HepG2 (cell line): ENCODE data around the gene SFTA2. TPM values are rescaled to one million over a fixed set of nuclear protein-coding genes. Genes with fewer than 3 reads are reported as not detected.

Source experiments
- ATAC-seq: fragments of 200-7000 bp; cut with Tn5 transposase; 3 replicates; pipeline ENCODE4 v1.9.1; 2020; ENCODE audit warnings: mild to moderate bottlenecking, moderate library complexity
- BruUV-seq: library from RNA; stranded (reverse); fragments of 400-500 nt; replicated peaks from 2 replicates; lab custom pipeline; 2021; lab: Mats Ljungman, UMichigan
- CTCF ChIA-PET: fragments of 300-600 bp; formaldehyde crosslinking; extraction: SDS; loops from one replicate; lab custom pipeline; 2021; ENCODE audit warnings: low total read pairs, inconsistent platforms, low intra/inter-chr PET ratio; lab: Yijun Ruan, JAX
- POLR2A ChIA-PET: fragments of 350-600 bp; sonication (Branson Sonifier 250); formaldehyde crosslinking; loops from one replicate; lab custom pipeline; 2020; ENCODE audit warnings: antibody characterized with exemption, inconsistent platforms; lab: Yijun Ruan, JAX
- DNase-seq: peaks from one replicate; pipeline ENCODE4 v3.0.0-alpha.2; 2015; ENCODE audit warnings: low spot score
- FAIRE-seq: peaks from 3 replicates; lab custom pipeline; 2011; peaks lifted over from hg19 to GRCh38; lab: Jason Lieb, UNC
- H2AFZ ChIP-seq: one replicate; pipeline ENCODE4 v1.6.1; 2011; ENCODE audit warnings: low read length, inconsistent platforms
- H3K27ac ChIP-seq: fragments of 300-600 bp; 3 replicates; pipeline ENCODE4 v1.8.0; 2011; ENCODE audit warnings: mixed run types, mild to moderate bottlenecking, mixed read lengths, low read length, inconsistent platforms; ENCODE audit not compliant: insufficient read depth; ENCODE audit errors: extremely low read length
- H3K27me3 ChIP-seq, 2 experiments: fragments of 200-600 bp in 1 of 2; 2 replicates in 1 of 2; 3 replicates in 1 of 2; pipeline versions ENCODE4 v1.6.0 to v1.8.0; 2011; ENCODE audit warnings: low read length in 2 of 2, mild to moderate bottlenecking in 2 of 2, moderate library complexity in 2 of 2, inconsistent platforms in 1 of 2; ENCODE audit not compliant: insufficient read depth in 2 of 2, control insufficient read depth in 1 of 2
- H3K36me3 ChIP-seq, 2 experiments: fragments of 200-600 bp in 1 of 2; replicated peaks in 1 of 2; 2 replicates in 1 of 2; 3 replicates in 1 of 2; pipeline versions ENCODE4 v1.5.1 to v1.8.0; 2011; ENCODE audit warnings: low read length in 2 of 2, inconsistent platforms in 1 of 2; ENCODE audit not compliant: insufficient read depth in 2 of 2, control insufficient read depth in 1 of 2
- H3K4me1 ChIP-seq: 2 replicates; pipeline ENCODE4 v1.5.1; 2012; ENCODE audit warnings: low read length, inconsistent platforms; ENCODE audit not compliant: insufficient read depth
- H3K4me2 ChIP-seq: 2 replicates; pipeline ENCODE4 v1.6.0; 2011; ENCODE audit warnings: low read depth, low read length, inconsistent platforms
- H3K4me3 ChIP-seq, 3 experiments: fragments of 200-600 bp in 1 of 3; sonication (generic), shearing (Covaris generic) in 1 of 3; replicated peaks in 1 of 3; 2 replicates each; pipeline ENCODE4 v1.5.1; 2011 to 2016; ENCODE audit warnings: low read length in 3 of 3, inconsistent platforms in 2 of 3, low read depth in 2 of 3, mild to moderate bottlenecking in 2 of 3, control low read depth in 1 of 3, mixed read lengths in 1 of 3; ENCODE audit not compliant: insufficient read depth in 1 of 3
- H3K79me2 ChIP-seq: one replicate; pipeline ENCODE4 v1.6.1; 2011; ENCODE audit warnings: low read length, inconsistent platforms; ENCODE audit not compliant: insufficient read depth
- H3K9ac ChIP-seq: 2 replicates; pipeline ENCODE4 v1.6.0; 2011; ENCODE audit warnings: mild to moderate bottlenecking, low read depth, low read length, inconsistent platforms; ENCODE audit not compliant: insufficient read depth
- H3K9me3 ChIP-seq: 2 replicates; pipeline ENCODE4 v1.5.1; 2012; ENCODE audit warnings: mild to moderate bottlenecking, low read length
- H4K20me1 ChIP-seq: 2 replicates; pipeline ENCODE4 v1.6.0; 2011; ENCODE audit warnings: inconsistent platforms, mild to moderate bottlenecking, low read length, moderate library complexity; ENCODE audit not compliant: insufficient read depth
- AGO1 ChIP-seq: fragments of 200-400 bp; formaldehyde crosslinking; IDR thresholded peaks from 2 replicates; pipeline ENCODE4 v1.6.1; 2017; ENCODE audit warnings: mild to moderate bottlenecking, low read depth, low read length, moderate library complexity; ENCODE audit not compliant: poor library complexity, severe bottlenecking
- HMG20B ChIP-seq: conservative IDR thresholded peaks from 2 replicates; pipeline ENCODE4 v1.6.1; 2016; ENCODE audit warnings: missing genetic modification reagents, missing compliant biosample characterization
- MBNL3 ChIP-seq: fragments of 250-450 bp; sonication (Bioruptor Pico); conservative IDR thresholded peaks from 2 replicates; pipeline ENCODE4 v1.8.0; 2022; ENCODE audit warnings: mild to moderate bottlenecking, inconsistent platforms
- THAP11 ChIP-seq: IDR thresholded peaks from 2 replicates; pipeline ENCODE4 v1.6.1; 2016; ENCODE audit warnings: missing biosample characterization, missing genetic modification reagents
- ZBTB49 ChIP-seq: sonication (generic); formaldehyde crosslinking; IDR thresholded peaks from 2 replicates; pipeline ENCODE4 v1.4.0; 2020; ENCODE audit warnings: missing genetic modification reagents, borderline replicate concordance
- ZNF75D ChIP-seq: sonication (generic); formaldehyde crosslinking; IDR thresholded peaks from 2 replicates; pipeline ENCODE4 v1.8.1; 2023; ENCODE audit warnings: missing genetic modification reagents, mild to moderate bottlenecking, borderline replicate concordance
- ZNF772 ChIP-seq: sonication (generic); formaldehyde crosslinking; IDR thresholded peaks from 2 replicates; pipeline ENCODE4 v1.5.0; 2020; ENCODE audit warnings: mild to moderate bottlenecking, missing genetic modification reagents
- ZNF883 ChIP-seq: sonication (generic); formaldehyde crosslinking; IDR thresholded peaks from 2 replicates; pipeline ENCODE4 v1.5.1; 2020; ENCODE audit warnings: mild to moderate bottlenecking, missing genetic modification reagents; ENCODE audit errors: not compliant biosample characterization
- WGBS: methylation state at CpG from one replicate; pipeline ENCODE4 v1.1.6; 2017; ENCODE audit warnings: low lambda C conversion rate; 5-methylcytosine and 5-hydroxymethylcytosine counted together
- in situ Hi-C: cut with HindIII; loops from 2 replicates; pipeline ENCODE4 v1.10.0; 2017; ENCODE audit warnings: low pct_unique_long_range_greater_than_20kb; ENCODE audit not compliant: extremely low pct_ligation_motif_present
- intact Hi-C: fragments of 100-400 bp; cut with micrococcal nuclease; formaldehyde crosslinking; loops from one replicate; pipeline ENCODE4 v1.10.0; 2022; ENCODE audit not compliant: unreplicated experiment
- polyA plus RNA-seq, 8 experiments: library from polyadenylated mRNA; depleted of rRNA in 3 of 8; stranded (reverse) in 7 of 8; unstranded in 1 of 8; fragments of >200 nt; fragmentation: Illumina TruSeq in 4 of 8; extraction: Trizol in 4 of 8; gene quantifications; 2 replicates each; pipeline versions ENCODE4 v1.2.1 to v1.2.3, GENCODE V29; 2011 to 2016; ENCODE audit warnings: low read depth in 4 of 8, missing spikeins in 1 of 8, mixed read lengths in 1 of 8; ENCODE audit not compliant: insufficient read depth in 1 of 8
- total RNA-seq, 5 experiments: library from RNA; depleted of rRNA; stranded (reverse); fragments of >200 nt; fragmentation: Illumina TruSeq; extraction: Trizol; gene quantifications; 2 replicates each; pipeline ENCODE4 v1.2.3, GENCODE V29; 2016; ENCODE audit warnings: low read depth in 1 of 5
- TF ChIP-seq, protein P1 (sequence below): sonication (generic); formaldehyde crosslinking; IDR thresholded peaks from 2 replicates; pipeline ENCODE4 v1.8.0; 2022; ENCODE audit warnings: mild to moderate bottlenecking, missing genetic modification reagents

The SFTA2 gene
- total and polyA plus RNA-seq, 2 of the 13 experiments (the other 11 are each of a cell fraction or from before 2014, with no cell fraction given), result not detected

DNA sequence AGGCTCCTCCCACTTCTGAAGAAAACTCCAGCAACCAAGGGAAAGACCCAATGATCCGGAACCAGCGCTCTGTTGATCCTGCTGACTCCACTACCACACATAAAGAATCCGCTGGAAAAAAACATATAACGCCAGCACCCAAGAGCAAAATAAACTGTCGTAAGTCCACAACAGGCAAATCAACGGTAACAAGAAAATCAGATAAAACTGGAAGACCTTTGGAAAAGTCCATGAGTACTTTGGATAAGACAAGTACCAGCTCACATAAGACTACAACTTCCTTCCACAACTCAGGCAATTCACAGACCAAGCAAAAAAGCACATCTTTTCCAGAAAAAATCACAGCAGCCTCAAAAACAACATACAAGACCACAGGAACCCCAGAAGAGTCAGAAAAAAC is 16.8 kb upstream of the SFTA2 start:
- CTCF ChIA-PET, result no interaction called here
- DNase-seq, result no peak
- Histone ChIP-seq H3K79me2 (no peaks in the 10 kb centered on the region), H2AFZ (no peak overlapping the region)
- POLR2A ChIA-PET, result no interaction called here
- TF ChIP-seq AGO1, result no peak
- TF ChIP-seq THAP11 (CRISPR knock-in tag), result no peak
- no peak for TF ChIP-seq ZNF75D
- TF ChIP-seq ZNF772 (CRISPR knock-in tag), result no peak
- TF ChIP-seq ZBTB49 (CRISPR knock-in tag), result no peak
- no peak for TF ChIP-seq MBNL3 (CRISPR knock-in tag)
- no peak for TF ChIP-seq HMG20B (CRISPR knock-in tag)
- TF ChIP-seq, protein P1, sequence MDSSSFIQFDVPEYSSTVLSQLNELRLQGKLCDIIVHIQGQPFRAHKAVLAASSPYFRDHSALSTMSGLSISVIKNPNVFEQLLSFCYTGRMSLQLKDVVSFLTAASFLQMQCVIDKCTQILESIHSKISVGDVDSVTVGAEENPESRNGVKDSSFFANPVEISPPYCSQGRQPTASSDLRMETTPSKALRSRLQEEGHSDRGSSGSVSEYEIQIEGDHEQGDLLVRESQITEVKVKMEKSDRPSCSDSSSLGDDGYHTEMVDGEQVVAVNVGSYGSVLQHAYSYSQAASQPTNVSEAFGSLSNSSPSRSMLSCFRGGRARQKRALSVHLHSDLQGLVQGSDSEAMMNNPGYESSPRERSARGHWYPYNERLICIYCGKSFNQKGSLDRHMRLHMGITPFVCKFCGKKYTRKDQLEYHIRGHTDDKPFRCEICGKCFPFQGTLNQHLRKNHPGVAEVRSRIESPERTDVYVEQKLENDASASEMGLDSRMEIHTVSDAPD (CRISPR knock-in tag), result no peak
- TF ChIP-seq ZNF883 (CRISPR knock-in tag), result no peak
- TF ChIP-seq, all 625 proteins: peak for 0
- H3K27ac ChIP-seq, result no peak overlapping the region
- no peak overlapping the region for H3K4me3 ChIP-seq
- no peak overlapping the region for H3K4me2 ChIP-seq
- ATAC-seq (no peak), FAIRE-seq (no peak)
- H3K9ac ChIP-seq, result no peak overlapping the region
- H3K36me3 ChIP-seq, result no peaks in the 10 kb centered on the region
- no peaks in the 10 kb centered on the region for H3K9me3 ChIP-seq
- intact Hi-C loops (no loop called here), in situ Hi-C loops (no loop called here)
- no TSS peak for BruUV-seq
- peaks cover 0 to 26% of the 10 kb centered on the region in 2 experiments; a peak in 3 of 5 replicates for H3K27me3 ChIP-seq
- WGBS, result 41% methylated on average over 6 of the region's 6 CpGs
- no peaks in the 10 kb centered on the region for H3K4me1 ChIP-seq
- no peaks in the 10 kb centered on the region for H4K20me1 ChIP-seq
